Natural killer cell (primary cell): ENCODE results near the gene CAPS2. TPM values are rescaled to one million over a fixed set of nuclear protein-coding genes. Genes with fewer than 3 reads are reported as not detected.
A peak's percentile ranks its signal among the peaks of the same experiment; 100 is the strongest.

ENCODE experiments used
- ATAC-seq, 3 donors: fragments of 150-1000 bp in 2 of 3; fragments of 200-7000 bp in 1 of 3; cut with Tn5 transposase; 1 replicate in 1 of 3; 2 replicates in 2 of 3; pipeline ENCODE4 v1.10.0; 2021; ENCODE audit warnings: mild to moderate bottlenecking in 2 of 3, moderate library complexity in 2 of 3
- DNase-seq, 2 donors: peaks; one replicate each; pipeline versions ENCODE4 v3.0.0 to v3.0.0-alpha.2; 2013 to 2021; ENCODE audit warnings: mixed read lengths in 1 of 2
- H3K27ac ChIP-seq: one replicate; pipeline ENCODE4 v1.5.1; 2013; ENCODE audit warnings: mild to moderate bottlenecking, low read length
- H3K27me3 ChIP-seq: one replicate; pipeline ENCODE4 v1.6.1; 2013; ENCODE audit warnings: low read length; ENCODE audit not compliant: control insufficient read depth, insufficient read depth
- H3K36me3 ChIP-seq: one replicate; pipeline ENCODE4 v1.6.1; 2013; ENCODE audit warnings: low read length; ENCODE audit not compliant: control insufficient read depth, insufficient read depth
- H3K4me1 ChIP-seq: one replicate; pipeline ENCODE4 v1.6.1; 2013; ENCODE audit warnings: low read length; ENCODE audit not compliant: control insufficient read depth, insufficient read depth
- H3K4me3 ChIP-seq: one replicate; pipeline ENCODE4 v1.5.1; 2013; ENCODE audit warnings: low read length
- H3K9me3 ChIP-seq: one replicate; pipeline ENCODE4 v1.6.1; 2013; ENCODE audit warnings: low read length; ENCODE audit not compliant: control insufficient read depth, insufficient read depth
- H3K27ac Mint-ChIP-seq, 2 donors: one replicate each; pipeline ENCODE4 v1.8.0; 2022; ENCODE audit warnings: mild to moderate bottlenecking in 2 of 2, mixed read lengths in 2 of 2, moderate library complexity in 1 of 2
- H3K27me3 Mint-ChIP-seq, 2 donors: one replicate each; pipeline ENCODE4 v1.8.0; 2022; ENCODE audit warnings: low read depth in 2 of 2, mixed read lengths in 2 of 2
- H3K36me3 Mint-ChIP-seq: one replicate; pipeline ENCODE4 v1.8.0; 2022; ENCODE audit warnings: mixed read lengths
- H3K4me1 Mint-ChIP-seq, 2 donors: one replicate each; pipeline ENCODE4 v1.8.0; 2022; ENCODE audit warnings: mixed read lengths in 2 of 2
- H3K4me3 Mint-ChIP-seq: one replicate; pipeline ENCODE4 v1.8.0; 2022; ENCODE audit warnings: mild to moderate bottlenecking, moderate library complexity, mixed read lengths
- H3K9me3 Mint-ChIP-seq, 2 donors: one replicate each; pipeline ENCODE4 v1.8.0; 2022; ENCODE audit warnings: mixed read lengths in 2 of 2
- WGBS: methylation state at CpG from one replicate; pipeline ENCODE4 v1.1.7; 2013; ENCODE audit warnings: missing lambda C conversion rate; ENCODE audit not compliant: insufficient coverage; 5-methylcytosine and 5-hydroxymethylcytosine counted together
- intact Hi-C: fragments of 100-400 bp; cut with micrococcal nuclease; formaldehyde crosslinking; loops from one replicate; pipeline ENCODE4 v1.14.2; 2022
- total RNA-seq, 4 donors: library from RNA; stranded (reverse); fragments of 120-200 nt in 1 of 4; gene quantifications; one replicate each; pipeline versions ENCODE4 v1.2.3 to v1.2.4, GENCODE V29; 2013 to 2022
- TF ChIP-seq, protein P1 (sequence below): fragments of 200-600 bp; IDR thresholded peaks from one replicate; pipeline ENCODE4 v1.8.0; 2022; ENCODE audit warnings: antibody characterized with exemption

CAPS2 gene
- total RNA-seq, 3 donors from 2014 or later (not counting 1 experiment from before 2014, with no cell fraction given), result 9.2 to 9.6 (median 9.5) TPM

- H3K27ac ChIP-seq, result no peak overlapping the region
- TF ChIP-seq, protein P1, sequence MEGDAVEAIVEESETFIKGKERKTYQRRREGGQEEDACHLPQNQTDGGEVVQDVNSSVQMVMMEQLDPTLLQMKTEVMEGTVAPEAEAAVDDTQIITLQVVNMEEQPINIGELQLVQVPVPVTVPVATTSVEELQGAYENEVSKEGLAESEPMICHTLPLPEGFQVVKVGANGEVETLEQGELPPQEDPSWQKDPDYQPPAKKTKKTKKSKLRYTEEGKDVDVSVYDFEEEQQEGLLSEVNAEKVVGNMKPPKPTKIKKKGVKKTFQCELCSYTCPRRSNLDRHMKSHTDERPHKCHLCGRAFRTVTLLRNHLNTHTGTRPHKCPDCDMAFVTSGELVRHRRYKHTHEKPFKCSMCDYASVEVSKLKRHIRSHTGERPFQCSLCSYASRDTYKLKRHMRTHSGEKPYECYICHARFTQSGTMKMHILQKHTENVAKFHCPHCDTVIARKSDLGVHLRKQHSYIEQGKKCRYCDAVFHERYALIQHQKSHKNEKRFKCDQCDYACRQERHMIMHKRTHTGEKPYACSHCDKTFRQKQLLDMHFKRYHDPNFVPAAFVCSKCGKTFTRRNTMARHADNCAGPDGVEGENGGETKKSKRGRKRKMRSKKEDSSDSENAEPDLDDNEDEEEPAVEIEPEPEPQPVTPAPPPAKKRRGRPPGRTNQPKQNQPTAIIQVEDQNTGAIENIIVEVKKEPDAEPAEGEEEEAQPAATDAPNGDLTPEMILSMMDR, result no peak
- H3K27me3 ChIP-seq, result no peaks in the 10 kb centered on the region
- no peaks in the 10 kb centered on the region for H3K36me3 Mint-ChIP-seq
- H3K4me1 ChIP-seq, result no peaks in the 10 kb centered on the region
- no peaks in the 10 kb centered on the region for H3K4me1 Mint-ChIP-seq
- no peak overlapping the region for H3K4me3 ChIP-seq
- H3K9me3 ChIP-seq, result no peaks in the 10 kb centered on the region
- no peaks in the 10 kb centered on the region for H3K27me3 Mint-ChIP-seq
- H3K27ac Mint-ChIP-seq, result no peak overlapping the region
- 80% methylated on average over 1 of the region's 3 CpGs for WGBS
- H3K36me3 ChIP-seq, result no peaks in the 10 kb centered on the region
- intact Hi-C loops, result no loop called here
- no peak overlapping the region for H3K4me3 Mint-ChIP-seq
- ATAC-seq (no peak), DNase-seq (no peak)
- H3K9me3 Mint-ChIP-seq, result no peaks in the 10 kb centered on the region
Measured at GRCh38 chr12:75294797-75295196, 35.3 kb downstream of the CAPS2 start.

DNA sequence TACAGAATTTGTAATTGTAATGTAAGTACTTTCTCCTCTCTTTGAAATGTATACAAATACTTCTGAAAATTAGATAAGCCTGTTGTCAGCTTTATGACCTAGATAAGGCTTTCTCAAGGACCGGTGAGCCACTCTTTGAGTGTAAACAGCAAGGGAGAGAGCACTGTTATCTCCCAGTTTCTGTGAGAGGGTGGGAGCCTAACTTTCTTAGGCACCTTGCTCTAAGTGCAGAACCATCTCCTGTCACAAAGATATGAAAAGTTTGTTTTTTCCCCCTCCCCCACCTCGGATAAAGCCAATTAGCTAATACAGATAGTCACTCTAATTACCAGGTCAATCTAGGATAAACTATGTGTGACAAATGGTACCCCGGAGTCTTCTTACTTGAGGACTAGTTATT, 35.8 kb downstream of the CAPS2 start:
- H3K4me1 Mint-ChIP-seq, result no peaks in the 10 kb centered on the region
- H3K36me3 Mint-ChIP-seq, result no peaks in the 10 kb centered on the region
- H3K27me3 Mint-ChIP-seq, result no peaks in the 10 kb centered on the region
- TF ChIP-seq, protein P1, result no peak
- no peak for ATAC-seq
- WGBS, result 76% methylated on average over 2 of the region's 3 CpGs
- no peak overlapping the region for H3K4me3 ChIP-seq
- H3K27ac Mint-ChIP-seq, result no peak overlapping the region
- H3K36me3 ChIP-seq, result no peaks in the 10 kb centered on the region
- H3K27ac ChIP-seq, result no peak overlapping the region
- no peak for DNase-seq
- no peaks in the 10 kb centered on the region for H3K27me3 ChIP-seq
- intact Hi-C loops, result no loop called here
- H3K4me1 ChIP-seq, result no peaks in the 10 kb centered on the region
- H3K9me3 ChIP-seq, result no peaks in the 10 kb centered on the region
- H3K4me3 Mint-ChIP-seq, result no peak overlapping the region
- H3K9me3 Mint-ChIP-seq, result no peaks in the 10 kb centered on the region

DNA sequence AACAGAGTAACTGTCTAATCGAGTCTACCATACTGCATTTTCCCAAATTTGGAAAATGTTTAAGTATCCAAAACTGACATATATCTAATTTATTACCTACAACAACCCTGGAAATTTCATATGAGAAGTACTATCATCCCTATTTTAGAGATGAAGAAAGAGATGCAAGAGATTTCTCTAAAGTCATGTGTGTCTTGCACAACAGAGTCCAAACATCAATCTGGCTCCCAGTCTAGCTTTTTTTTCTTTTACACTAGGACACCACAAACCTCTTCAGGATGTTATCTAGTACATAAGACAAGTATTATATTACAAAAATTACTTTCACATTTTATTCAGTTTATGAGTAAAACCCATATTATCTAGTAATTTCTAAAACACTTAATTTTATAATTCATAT, 39.1 kb downstream of the CAPS2 start:
- no peak for ATAC-seq
- Mint-ChIP-seq H3K4me1 (no peaks in the 10 kb centered on the region), H3K4me3 (no peak overlapping the region), H3K27ac (no peak overlapping the region), H3K27me3 (no peaks in the 10 kb centered on the region), H3K9me3 (no peaks in the 10 kb centered on the region), H3K36me3 (no peaks in the 10 kb centered on the region)
- no CpG with 5 or more reads among the region's 1 CpG for WGBS
- H3K36me3 ChIP-seq, result no peaks in the 10 kb centered on the region
- no peak for DNase-seq
- TF ChIP-seq, protein P1, result no peak
- intact Hi-C loops, result no loop called here
- H3K4me3 ChIP-seq, result no peak overlapping the region
- H3K27ac ChIP-seq, result no peak overlapping the region
- H3K4me1 ChIP-seq, result no peaks in the 10 kb centered on the region
- H3K27me3 ChIP-seq, result no peaks in the 10 kb centered on the region
- H3K9me3 ChIP-seq, result no peaks in the 10 kb centered on the region

- no peaks in the 10 kb centered on the region for H3K27me3 ChIP-seq
- H3K9me3 ChIP-seq, result no peaks in the 10 kb centered on the region
- H3K27me3 Mint-ChIP-seq, result no peaks in the 10 kb centered on the region
- WGBS, result no CpG with 5 or more reads among the region's 1 CpG
- ATAC-seq (no peak), DNase-seq (peak in 1 of 2 donors; percentile 13)
- intact Hi-C loops, result no loop called here
- no peaks in the 10 kb centered on the region for H3K4me1 ChIP-seq
- TF ChIP-seq, protein P1, result no peak
- H3K4me1 Mint-ChIP-seq, result no peaks in the 10 kb centered on the region
- no peaks in the 10 kb centered on the region for H3K36me3 Mint-ChIP-seq
- H3K4me3 Mint-ChIP-seq, result no peak overlapping the region
- no peak overlapping the region for H3K27ac ChIP-seq
- no peaks in the 10 kb centered on the region for H3K9me3 Mint-ChIP-seq
- H3K36me3 ChIP-seq, result no peaks in the 10 kb centered on the region
- H3K27ac Mint-ChIP-seq, result no peak overlapping the region
- no peak overlapping the region for H3K4me3 ChIP-seq
Measured at GRCh38 chr12:75289753-75290152, 40.4 kb downstream of the CAPS2 start.
